Measurements from ENCODE around the gene STMN1. TPM values are rescaled to one million over a fixed set of nuclear protein-coding genes. Genes with fewer than 3 reads are reported as not detected.

The STMN1 gene
- polyA plus RNA-seq, 3 donors, result 1,042 to 1,257 (median 1,055) TPM

DNA sequence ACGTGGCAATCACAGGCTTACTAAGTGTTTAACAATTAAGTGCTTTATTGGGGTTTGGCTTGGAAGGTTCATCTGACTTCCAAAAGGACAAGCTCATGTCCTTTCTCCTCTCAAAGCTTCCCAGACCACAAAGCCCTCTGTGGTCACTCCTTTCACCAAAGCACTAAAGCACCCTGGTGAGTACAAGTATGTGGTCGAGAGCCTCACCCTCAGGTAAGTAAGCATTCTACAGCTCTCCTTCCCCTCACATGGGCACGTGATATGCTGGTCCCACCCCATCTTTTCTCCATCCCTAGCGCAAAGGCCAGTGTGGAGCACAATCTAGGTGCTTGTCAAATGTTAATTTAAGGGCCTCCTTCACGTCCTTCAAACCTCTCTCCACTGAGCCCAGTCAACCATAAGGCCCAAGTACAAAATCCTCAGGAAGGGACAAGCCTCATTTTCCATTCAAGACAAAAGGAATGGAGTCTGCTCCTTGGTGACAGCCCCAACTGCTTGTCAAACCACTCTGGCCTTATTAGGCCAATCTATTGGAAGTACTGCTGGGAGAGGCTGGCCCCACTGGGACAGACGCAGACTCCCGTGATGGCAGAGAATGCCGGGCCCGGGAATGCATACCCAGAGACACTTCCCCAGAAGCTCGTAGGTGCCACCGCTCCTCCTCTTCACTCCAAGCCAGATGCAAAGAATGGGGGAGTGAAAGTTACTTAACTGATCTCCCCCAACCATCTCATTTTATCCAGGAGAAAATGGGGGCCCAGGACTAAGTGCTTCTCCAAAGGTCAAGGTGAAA lies 7.8 kb downstream of the STMN1 start:
- no peak for DNase-seq

DNA sequence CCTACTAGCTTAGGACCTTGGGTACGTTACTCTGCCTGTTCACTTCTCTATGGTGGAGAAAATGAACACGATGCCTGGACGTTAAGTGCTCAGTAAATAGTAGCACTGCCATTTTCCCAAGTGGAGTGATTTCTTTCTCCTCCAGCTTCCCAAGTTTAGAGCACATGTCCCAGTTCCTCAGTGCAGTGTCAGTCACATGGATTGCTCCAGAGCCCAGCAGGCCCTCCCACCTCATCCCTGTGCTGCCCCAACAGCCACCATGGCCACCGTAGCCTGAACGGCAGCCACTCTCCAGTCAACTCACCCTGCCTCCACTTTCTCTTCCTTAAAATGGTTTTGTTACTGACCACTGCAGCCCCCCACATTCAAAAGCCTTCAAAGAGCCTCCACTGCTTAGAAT lies 8.5 kb downstream of the STMN1 start:
- DNase-seq, result no peak

DNA sequence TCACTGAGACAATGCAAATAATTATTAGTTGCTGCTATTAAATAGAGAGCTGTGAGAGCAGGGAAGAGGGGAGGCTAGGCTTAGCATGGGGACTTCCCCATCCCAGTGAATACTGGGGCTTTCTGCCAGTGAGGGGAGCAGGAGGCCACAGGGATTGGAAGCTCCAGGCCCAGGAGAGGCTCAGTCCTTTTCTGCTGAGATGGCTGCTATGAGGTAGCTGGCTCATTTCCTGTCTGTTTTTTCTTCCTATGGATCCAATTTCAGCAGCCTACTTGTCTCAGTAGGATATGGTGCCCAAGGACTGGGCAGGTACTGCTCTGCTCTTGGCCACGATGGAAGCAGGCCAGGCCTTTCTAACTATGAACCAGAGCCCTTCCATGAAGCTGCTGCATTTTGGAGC lies 10.0 kb downstream of the STMN1 start:
- DNase-seq, result no peak

DNA sequence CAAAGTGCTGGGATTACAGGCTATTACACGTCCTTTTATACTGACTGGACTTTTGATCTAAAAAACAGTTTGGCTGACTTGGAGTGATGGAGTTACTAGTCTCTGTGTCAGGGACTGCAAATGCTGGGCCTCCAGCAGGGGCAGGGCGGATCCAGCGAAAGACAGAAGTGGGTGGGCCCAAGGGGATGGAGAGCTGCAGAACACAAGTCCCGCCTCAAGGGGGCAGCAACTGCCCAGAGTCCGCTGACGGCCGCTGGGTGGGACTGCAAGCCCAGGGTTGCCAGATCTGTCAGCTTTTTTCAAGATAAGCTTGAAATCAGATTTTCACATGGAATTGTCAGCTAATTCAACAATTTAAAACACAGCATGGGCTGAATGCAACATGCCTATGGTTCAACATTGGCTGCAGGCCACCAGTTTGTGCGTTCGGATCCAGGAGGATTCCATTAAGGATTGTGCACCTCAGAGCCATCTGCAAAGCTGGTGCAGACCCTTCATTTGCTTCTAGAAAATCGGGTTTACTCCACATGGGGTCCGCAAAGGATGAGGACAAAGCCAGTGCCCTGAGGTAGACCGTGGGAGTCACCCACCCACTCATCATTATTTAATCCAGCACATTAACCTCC lies 10.7 kb downstream of the STMN1 start:
- DNase-seq, result peak; percentile 90

DNA sequence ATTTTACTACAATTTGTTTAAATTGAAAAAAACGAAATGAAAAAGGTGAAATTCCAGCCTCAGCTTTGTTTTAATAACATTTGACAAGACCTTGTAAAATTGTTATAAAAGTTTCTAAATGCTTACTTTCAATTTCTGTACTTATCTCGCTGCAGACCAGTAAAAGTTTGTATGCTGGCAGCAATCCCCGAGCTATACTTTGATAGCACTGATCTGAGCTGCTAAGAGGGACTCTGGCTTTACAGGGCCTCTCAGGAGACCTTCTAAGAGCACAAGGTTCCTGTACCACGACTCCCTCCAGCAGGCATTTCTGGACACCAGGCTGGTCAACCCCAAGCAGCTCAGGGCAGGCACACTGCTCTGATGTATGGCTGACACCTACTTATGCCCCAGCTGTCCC lies 13.1 kb downstream of the STMN1 start:
- DNase-seq, result no peak

DNA sequence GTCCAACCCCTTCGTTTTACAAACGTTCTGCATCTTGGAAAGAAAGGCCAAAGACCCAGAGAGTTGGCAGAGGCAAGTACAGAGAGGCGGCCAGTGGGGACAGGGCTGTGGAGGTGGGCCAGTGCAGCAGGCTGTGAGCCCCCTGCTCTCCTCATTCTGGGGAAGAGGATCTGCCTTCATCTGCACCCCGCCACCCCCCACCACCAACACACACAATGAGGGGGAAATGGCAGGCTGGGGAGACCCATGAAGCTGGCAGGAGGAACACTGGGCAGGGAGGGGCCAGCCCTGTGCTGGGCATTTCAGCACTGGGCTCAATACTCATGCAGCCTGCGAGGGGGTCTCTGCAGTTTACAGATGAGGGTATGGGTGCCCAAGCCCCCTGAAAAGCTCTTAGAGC lies 14.6 kb downstream of the STMN1 start:
- no peak for DNase-seq

DNA sequence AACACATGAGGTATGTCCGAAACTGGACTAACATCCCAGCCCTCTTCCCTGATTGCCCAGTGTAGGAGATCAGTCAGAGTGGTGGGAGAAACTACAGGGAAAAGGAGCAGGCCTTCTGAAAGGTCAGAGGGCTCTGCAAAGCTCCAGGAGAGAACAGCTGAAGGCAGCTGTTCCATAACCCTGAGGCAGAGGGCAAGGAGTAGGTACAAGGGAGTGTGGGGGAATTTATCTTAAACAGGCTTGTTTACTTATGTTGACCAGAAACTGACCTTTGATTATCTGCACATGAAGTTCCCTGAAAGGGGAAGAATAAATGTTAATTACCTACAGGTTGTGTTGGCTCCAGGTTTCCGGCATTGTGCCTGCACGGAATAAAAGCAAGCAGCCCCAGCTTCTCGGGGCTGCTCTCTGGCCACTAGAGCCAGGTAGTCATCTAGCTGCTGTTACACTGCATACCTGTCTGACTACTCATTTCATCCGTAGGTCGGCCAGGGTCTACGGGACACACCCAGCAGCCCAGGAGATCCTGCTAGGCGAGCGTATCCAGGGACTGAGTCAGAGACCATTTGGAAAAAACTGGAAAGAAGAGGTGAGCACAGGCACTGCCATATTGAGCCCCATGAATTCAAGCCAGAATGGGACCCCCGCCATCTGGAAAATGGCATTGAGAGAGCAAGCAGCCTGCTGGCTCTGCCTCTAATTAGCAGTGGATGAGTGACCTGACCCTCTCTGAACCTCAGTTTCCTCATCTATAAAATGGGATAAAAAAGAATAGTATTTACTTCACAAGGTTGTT lies 15.8 kb downstream of the STMN1 start:
- no peak for DNase-seq

DNA sequence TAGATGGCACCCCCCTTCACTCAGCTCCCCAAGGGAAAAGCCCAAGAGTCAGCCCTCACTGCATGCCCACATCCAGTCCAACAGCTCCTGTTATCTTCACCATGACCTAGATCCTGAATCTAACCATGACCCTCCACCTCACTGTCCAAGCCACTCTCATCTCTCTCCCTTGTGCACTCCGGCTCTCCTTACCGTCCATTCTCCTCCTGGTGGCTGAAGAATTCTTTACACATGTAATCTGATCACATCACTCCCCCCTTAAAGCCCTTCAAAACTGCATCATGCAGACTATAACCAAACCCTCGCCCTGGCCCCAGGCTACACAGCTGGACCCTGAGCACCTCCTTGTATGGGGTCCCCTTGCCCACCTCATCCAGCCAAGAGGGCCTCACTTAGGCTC lies 16.7 kb downstream of the STMN1 start:
- no peak for DNase-seq

DNA sequence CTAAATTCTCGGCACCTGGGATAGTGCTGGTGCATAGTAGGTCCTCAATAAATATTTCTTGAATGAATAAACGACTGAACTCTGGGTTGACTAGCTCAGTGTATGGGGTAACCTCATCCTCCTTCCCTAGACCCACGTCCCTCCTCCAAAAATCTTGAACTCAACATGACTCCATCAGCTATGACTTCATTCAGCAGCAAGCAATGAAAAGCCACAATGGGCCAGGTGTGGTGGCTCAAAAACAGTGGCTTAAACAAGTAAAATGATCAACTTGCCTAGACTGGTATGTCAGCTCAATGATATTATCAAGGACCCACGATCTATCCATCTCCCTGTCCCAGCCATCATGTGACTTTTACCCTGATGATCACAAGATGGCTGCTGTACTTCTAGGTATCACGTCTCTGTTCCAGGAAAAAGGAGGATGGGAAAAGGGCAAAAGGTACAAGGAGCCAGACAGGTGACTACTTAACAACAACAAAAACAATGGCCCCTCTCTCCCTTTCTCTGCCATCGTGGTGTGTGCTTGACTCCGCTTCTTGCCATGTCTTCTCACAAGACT lies 17.7 kb downstream of the STMN1 start:
- DNase-seq, result no peak

DNA sequence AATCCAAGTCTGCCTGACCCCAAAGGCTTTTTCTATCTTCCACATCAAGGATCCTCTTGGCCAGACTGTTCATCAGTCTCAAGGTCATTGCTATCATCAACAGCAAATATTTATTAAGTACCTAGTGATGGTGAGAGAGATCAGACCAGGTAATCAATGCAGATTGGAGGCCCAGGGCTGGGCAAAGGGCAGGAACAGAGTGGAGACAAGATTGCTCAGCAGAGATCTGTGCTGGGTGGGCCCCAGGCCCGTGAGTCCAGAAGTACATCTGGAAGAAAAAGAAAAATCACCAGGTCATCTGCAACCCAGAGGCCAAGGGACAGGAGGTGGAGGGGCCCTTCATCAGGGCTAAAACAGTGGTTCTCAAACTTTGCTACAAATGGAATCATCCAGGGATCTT lies 20.6 kb downstream of the STMN1 start:
- no peak for DNase-seq

DNA sequence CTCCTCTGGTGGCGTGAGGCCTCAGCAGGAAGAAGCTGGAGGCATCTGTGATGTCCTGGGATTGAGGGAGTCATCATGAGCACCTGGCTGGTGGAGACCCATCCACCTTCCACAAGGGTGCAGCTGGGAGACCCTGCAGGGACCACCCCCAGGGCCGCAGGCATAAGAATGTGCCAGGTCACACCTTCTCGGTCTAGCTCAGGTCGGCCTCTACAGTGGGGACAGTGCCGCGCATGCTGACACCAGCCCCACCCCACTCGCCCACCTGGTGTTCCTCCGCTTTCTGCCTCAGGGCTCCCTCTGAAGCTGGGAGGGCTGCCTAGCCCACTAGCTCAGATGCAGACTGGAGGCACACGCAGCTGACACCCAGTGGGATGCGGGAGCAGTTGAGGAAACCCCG lies 25.0 kb downstream of the STMN1 start:
- DNase-seq, result no peak

DNA sequence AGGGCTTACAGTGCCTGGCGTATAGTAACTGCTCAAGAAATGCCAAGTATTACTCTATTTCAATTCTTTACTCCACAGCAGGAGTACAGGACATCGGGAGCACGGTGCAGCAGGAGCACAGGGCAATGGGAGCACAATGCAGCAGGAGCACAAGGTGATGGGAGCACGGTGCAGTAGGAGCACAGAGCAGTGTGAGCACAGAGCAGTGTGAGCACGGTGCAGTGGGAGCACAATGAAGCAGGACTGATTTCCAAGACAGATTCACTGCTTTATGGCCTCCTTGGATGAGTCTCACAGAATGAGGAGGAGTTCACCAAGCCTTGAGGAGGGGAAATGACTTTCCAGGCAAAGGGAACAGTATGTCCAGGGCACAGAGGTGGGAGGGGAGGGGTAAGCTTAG lies 25.7 kb downstream of the STMN1 start:
- no peak for DNase-seq

DNA sequence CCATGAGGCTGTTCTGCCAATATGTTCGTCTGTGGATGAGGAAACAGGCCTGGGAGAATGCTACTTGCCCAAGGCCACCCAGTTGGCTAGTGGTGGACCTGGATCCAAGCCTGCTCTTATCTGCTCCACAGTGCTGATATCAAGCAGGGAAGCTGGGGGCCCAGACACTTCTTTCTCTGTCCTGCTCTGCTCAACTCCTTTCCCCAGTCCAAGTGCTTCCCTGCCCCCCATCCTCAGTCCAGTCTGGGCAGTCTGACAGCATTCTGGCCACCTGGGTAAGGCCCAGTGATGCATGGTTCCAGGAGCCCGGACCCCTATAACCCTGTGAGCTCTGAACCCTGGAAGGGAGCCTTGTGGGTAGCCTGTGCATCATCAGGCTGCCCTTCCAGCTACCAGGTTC lies 26.5 kb downstream of the STMN1 start:
- DNase-seq, result no peak

DNA sequence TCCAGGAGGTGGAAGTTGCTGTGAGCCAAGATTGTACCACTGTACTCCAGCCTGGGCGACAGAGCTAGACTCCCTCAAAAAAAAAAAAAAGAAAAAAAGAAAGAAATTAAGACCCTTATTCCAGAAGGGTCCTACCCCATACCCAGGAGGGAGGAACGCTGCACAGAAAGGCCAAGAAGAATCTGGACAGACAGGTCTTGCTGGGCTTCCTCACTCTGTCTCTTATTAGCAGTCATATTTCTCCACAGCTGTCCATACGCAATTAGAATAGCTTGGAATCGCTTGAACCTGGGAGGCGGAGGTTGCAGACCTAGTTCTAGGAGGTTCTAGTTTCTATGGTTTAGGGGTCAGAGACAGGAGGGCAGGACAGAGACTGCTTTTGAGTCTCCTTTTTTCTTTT lies 27.5 kb downstream of the STMN1 start:
- no peak for DNase-seq

DNA sequence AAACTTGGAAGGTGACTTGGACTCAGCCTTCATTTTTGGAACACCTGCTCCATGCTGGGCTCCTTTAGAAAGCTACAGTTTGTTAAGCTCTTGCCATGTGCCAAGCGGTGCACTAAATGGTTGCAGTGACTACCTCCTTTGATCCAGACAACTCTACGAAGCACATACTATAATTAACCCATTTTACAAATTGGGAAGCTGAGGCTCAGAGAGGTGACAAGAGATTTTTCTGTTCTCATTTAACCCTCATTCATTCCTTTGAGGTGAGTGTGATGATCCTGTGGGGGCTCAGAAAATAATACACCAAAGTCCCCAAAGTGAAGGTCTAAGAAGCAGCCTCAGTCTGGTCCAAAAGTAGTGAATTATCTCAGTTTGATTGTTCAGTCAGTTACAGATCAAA lies 29.1 kb downstream of the STMN1 start:
- no peak for DNase-seq

DNA sequence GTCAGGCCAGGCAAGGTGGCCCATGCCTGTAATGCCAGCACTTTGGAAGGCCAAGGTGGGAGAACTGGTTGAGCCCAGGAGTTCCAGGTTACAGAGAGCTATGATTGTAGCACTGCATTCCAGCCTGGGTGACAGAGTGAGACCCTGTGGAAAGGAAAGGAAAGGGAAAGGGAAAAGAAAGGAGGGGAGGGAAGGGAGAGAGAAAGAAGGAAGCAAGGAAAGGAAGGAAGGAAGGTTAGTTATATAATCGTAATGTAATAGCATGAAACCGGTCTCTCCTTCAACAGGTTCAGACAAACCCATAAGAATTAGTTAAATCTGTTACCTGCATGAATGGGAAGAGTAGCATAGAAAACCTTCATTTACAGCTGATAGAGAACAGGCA lies 29.5 kb downstream of the STMN1 start:
- DNase-seq, result no peak

DNA sequence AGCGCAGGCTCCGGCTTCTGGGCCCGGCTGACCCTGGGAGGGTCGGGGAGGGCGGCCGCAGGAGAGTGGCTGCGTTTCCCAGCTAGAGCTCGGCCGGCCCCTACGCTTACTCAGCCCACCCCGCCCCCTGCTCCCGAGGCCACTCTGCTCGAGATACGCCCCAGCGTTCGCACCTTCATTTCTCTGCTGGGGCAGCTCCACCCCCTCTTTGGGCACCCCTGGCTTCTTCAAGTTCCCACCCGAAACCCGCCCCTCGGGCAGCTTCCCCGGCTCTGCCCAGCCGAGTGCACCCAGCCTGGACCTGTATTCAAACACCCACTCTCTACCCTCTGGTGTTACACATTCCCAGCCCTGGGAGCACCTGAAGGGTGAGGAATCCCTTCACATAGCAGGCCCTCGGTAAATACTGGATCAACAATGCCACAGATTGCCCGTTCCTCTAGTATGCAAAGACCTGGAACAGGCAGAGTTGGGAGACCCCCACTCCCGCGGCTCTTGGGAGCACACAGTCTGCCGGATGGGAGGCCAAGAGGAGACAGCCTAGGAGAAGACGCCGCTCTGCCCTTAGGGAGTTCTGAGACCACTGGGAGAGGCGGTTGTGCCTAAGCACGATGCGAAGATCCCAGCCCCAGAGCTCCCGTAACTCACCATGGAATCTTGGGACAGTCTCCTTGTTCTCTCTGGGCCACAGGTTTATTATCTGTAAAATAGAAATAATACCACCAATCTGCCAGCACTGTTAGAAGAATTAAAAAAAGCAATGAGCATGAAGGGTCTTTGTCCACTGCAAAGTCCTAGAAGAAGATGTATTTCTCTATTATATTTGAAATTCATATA lies 30.1 kb downstream of the STMN1 start:
- DNase-seq, result no peak

DNA sequence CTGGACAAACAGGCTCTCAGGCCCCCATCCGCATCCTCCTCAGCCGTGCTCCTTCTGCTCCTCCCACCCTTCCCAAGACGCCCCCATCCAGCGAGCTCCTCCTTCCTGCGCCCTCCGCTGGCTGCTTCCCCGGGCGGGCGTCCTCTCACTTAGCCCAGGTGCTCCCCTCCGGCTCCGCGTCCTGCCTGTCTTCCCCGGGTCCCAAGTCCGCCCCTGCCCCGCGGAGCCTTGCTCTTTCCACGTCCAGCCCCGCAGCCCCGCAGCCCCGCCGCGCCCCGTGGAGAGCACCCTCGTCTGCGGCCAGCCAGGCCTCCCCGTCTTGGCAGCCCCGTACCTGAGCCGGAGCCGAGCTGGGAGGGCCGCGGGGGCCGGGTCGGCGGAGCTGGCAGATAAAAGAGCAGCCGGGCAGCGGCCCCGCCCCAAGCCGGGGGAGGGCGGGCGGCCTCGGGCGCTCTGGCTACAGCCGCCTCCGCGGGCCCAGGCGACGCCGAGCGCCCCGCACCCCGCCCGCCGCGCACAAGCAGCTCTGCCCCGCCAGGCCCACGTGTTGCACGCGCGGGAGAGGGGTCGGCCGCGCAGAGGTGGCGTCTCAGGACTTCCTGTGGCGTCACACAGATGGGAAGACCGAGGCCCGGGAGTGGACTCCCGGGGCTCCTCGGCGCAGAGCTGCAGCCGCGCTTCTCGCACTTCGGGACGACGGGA lies 30.9 kb downstream of the STMN1 start, which contains the start of gene PAQR7:
PAQR7 (minus strand) TSS at position 555 of the 702 bp plus-strand sequence. CDS start 11,869 bp downstream, outside the sequence.
- peak; percentile 73 for DNase-seq

DNA sequence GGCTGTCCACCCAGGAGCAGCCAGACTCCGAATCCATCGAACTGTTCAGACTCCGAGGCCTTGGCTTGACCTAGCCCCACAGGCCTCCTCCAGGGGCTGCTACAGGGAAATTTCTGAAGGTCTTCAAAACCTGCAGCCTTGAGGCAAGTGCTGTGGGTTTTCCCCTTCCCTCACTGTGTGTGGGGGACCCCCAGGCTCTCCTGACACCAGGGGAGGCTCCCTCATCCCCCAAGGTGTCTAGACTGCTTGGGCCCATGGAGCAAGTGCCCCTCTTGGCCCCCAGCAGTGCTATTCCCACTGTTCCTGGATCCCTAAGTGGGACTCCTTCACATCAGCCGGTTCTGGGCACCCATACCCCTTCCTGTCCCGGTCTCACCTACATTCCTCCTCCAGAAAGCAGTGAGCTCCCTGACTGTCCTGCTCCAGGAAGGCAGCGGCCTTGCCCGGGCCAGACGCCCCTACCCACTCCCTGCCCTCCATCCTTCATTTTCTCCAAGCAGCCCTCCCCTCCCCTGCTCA lies 31.5 kb downstream of the STMN1 start:
- no peak for DNase-seq

DNA sequence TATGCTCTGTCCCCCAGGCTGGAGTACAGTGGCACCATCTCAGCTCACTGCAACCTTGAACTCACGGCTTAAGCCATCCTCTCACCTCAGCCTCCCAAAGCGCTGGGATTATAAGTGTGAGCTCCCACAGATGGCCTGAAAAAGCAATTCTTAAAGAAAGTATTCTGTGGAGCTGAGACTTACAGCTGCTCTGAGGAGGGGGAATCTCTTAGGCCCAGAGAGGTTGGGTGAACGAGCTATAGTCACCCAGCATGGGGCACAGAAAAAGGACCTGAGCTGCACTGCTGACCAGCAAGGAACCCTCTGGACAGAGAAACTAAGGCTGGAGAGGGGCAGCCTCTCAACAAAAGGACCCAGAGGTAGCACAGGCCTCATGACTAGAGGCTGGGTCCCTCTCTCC lies 32.0 kb downstream of the STMN1 start:
- no peak for DNase-seq

DNA sequence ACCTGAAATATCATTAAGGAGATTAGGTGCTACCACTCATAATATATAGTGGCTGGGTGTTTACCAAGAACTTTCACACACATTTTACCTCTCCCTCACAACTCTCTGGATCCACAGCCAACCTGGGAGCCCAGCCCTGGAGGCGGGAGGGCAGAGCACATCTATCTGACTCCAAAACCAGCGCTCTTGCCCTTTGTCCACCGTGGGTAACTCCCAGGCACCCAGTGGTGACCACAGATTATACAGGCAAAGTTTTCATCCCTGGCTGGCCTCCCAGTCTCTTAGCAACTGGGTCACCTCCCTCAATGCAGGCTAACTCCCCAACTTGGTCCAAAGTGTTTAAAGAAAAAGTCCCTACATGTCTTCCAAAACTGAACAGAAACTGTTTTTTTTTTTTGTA lies 33.1 kb downstream of the STMN1 start:
- DNase-seq, result no peak

All from renal pelvis (tissue), 4 donors.